GM12875 (cell line): Measurements from ENCODE around the gene CCL13.
A peak's percentile ranks its signal among the peaks of the same experiment; 100 is the strongest.
"Not testable (repeated sequence)": the region's sequence is repeated elsewhere in the genome, so short reads cannot be mapped to it uniquely, and the experiment has no call there.

ENCODE experiments used
- H3K4me3 ChIP-seq: one replicate; pipeline ENCODE4 v1.5.1; 2011; ENCODE audit warnings: low read depth, low read length, control low read depth
- TF ChIP-seq, protein P1 (sequence below): IDR thresholded peaks from 2 replicates; pipeline ENCODE4 v1.5.1; 2011; ENCODE audit warnings: low read depth, mild to moderate bottlenecking, control low read depth, inconsistent platforms, low read length, moderate library complexity, borderline replicate concordance; ENCODE audit not compliant: insufficient read depth

CCL13 gene

DNA sequence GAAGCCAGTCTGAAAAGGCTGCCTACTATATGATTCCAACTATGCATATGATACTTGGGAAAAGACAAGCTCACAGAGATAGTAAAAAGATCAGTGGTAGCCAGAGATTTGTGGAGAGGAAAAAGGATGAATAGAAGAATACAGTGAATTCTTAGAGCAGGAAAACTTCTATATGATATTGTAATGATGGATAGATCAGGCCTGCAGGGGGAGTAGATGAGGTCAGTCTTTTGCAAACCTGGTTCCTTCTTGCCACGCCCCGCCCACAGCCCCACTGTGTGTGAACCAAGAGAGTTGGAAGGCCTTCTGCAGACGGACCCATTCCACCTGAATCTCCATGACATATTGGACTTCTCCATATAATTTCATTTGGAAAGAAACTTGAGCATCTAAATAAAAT lies 37.8 kb upstream of the CCL13 start:
- TF ChIP-seq, protein P1, sequence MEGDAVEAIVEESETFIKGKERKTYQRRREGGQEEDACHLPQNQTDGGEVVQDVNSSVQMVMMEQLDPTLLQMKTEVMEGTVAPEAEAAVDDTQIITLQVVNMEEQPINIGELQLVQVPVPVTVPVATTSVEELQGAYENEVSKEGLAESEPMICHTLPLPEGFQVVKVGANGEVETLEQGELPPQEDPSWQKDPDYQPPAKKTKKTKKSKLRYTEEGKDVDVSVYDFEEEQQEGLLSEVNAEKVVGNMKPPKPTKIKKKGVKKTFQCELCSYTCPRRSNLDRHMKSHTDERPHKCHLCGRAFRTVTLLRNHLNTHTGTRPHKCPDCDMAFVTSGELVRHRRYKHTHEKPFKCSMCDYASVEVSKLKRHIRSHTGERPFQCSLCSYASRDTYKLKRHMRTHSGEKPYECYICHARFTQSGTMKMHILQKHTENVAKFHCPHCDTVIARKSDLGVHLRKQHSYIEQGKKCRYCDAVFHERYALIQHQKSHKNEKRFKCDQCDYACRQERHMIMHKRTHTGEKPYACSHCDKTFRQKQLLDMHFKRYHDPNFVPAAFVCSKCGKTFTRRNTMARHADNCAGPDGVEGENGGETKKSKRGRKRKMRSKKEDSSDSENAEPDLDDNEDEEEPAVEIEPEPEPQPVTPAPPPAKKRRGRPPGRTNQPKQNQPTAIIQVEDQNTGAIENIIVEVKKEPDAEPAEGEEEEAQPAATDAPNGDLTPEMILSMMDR: peak; percentile 24; the same call in 1 of the 2 replicates
- H3K4me3 ChIP-seq: no peak overlapping the region

DNA sequence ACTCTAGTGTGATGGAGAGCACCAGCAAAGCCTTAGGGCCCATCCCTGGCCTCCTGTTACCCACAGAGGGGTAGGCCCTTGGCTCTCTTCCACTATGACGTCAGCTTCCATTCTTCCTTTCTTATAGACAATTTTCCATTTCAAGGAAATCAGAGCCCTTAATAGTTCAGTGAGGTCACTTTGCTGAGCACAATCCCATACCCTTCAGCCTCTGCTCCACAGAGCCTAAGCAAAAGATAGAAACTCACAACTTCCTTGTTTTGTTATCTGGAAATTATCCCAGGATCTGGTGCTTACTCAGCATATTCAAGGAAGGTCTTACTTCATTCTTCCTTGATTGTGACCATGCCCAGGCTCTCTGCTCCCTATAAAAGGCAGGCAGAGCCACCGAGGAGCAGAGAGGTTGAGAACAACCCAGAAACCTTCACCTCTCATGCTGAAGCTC lies 37.2 kb upstream of the CCL13 start, which contains the start of gene CCL8:
Gene CCL8, plus strand, starts transcription at position 397 of the 445 bp plus-strand sequence. CDS start 67 bp downstream, outside the sequence.
- no peak within 1 kb of the TSS for H3K4me3 ChIP-seq
- TF ChIP-seq, protein P1: no peak

DNA sequence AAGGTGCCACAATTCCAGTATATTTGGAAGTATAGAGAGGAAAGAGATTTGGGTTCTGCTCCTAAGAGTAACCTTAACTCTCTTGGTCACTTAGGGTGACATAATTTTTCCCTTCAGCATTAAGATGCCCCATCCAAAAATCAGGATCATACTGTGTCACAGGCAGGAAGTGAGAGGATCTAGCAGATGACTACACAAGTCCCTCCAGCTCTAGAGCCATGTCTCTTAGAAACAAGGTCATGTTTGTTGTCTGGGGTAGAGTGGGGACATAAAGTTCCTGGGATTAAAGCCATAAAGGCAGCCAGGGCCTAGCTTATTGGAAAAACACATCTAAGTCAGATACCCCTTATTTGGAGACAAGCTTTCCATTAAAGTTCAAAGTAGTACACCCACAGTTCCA lies 34.3 kb upstream of the CCL13 start:
- no peak overlapping the region for H3K4me3 ChIP-seq
- TF ChIP-seq, protein P1: no peak

DNA sequence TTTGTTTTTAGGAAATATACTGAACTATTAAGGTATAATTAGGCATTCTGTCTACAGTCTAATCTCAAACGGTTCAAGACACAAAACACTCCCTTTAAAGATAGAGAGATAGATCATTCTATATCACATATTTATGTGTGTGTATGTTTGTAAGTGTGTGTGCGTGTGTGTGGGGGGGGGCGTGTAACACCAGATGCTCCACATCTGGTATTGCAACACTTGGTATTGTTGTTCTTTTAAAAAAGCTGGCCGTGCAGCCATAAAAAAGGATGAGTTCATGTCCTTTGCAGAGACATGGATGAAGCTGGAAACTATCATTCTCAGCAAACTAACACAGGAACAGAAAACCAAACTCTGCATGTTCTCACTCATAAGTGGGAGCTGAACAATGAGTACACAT lies 28.7 kb upstream of the CCL13 start:
- H3K4me3 ChIP-seq: not testable (repeated sequence)

- TF ChIP-seq, protein P1: no peak
- no peak overlapping the region for H3K4me3 ChIP-seq
Measured at GRCh38 chr17:34337701-34338100, 18.6 kb upstream of the CCL13 start.

- TF ChIP-seq, protein P1: no peak
- H3K4me3 ChIP-seq: no peak overlapping the region
Measured at GRCh38 chr17:34339138-34339770, 17.0 kb upstream of the CCL13 start.

DNA sequence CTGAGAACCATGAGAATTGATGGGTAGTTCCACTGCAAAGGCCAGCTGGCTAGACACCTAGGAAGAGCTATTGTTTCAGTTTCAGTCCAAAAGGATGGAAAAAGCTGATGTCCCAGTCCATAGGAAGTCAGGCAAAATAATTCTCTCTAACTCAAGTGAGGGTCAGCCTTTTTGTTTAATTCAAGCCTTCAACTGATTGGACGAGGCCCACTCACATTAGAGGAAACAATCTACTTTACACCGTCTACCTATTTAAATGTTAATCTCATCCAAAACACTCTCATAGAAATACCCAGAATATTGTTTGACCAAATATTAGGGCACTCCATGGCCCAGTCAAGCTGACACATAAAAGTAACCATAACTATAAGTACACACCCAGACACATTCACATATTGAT lies 14.4 kb upstream of the CCL13 start:
- TF ChIP-seq, protein P1: no peak
- H3K4me3 ChIP-seq: no peak overlapping the region
